HepG2 (cell line): ENCODE data around the gene ARSJ. TPM values are rescaled to one million over a fixed set of nuclear protein-coding genes. Genes with fewer than 3 reads are reported as not detected.

ENCODE experiments used
- ATAC-seq: fragments of 200-7000 bp; cut with Tn5 transposase; 3 replicates; pipeline ENCODE4 v1.9.1; 2020; ENCODE audit warnings: mild to moderate bottlenecking, moderate library complexity
- BruUV-seq: library from RNA; stranded (reverse); fragments of 400-500 nt; replicated peaks from 2 replicates; lab custom pipeline; 2021; lab: Mats Ljungman, UMichigan
- CTCF ChIA-PET: fragments of 300-600 bp; formaldehyde crosslinking; extraction: SDS; loops from one replicate; lab custom pipeline; 2021; ENCODE audit warnings: low total read pairs, inconsistent platforms, low intra/inter-chr PET ratio; lab: Yijun Ruan, JAX
- POLR2A ChIA-PET: fragments of 350-600 bp; sonication (Branson Sonifier 250); formaldehyde crosslinking; loops from one replicate; lab custom pipeline; 2020; ENCODE audit warnings: antibody characterized with exemption, inconsistent platforms; lab: Yijun Ruan, JAX
- DNase-seq: peaks from one replicate; pipeline ENCODE4 v3.0.0-alpha.2; 2015; ENCODE audit warnings: low spot score
- FAIRE-seq: peaks from 3 replicates; lab custom pipeline; 2011; peaks lifted over from hg19 to GRCh38; lab: Jason Lieb, UNC
- H2AFZ ChIP-seq: one replicate; pipeline ENCODE4 v1.6.1; 2011; ENCODE audit warnings: low read length, inconsistent platforms
- H3K27ac ChIP-seq: fragments of 300-600 bp; 3 replicates; pipeline ENCODE4 v1.8.0; 2011; ENCODE audit warnings: mixed run types, mild to moderate bottlenecking, mixed read lengths, low read length, inconsistent platforms; ENCODE audit not compliant: insufficient read depth; ENCODE audit errors: extremely low read length
- H3K27me3 ChIP-seq, 2 experiments: fragments of 200-600 bp in 1 of 2; 2 replicates in 1 of 2; 3 replicates in 1 of 2; pipeline versions ENCODE4 v1.6.0 to v1.8.0; 2011; ENCODE audit warnings: low read length in 2 of 2, mild to moderate bottlenecking in 2 of 2, moderate library complexity in 2 of 2, inconsistent platforms in 1 of 2; ENCODE audit not compliant: insufficient read depth in 2 of 2, control insufficient read depth in 1 of 2
- H3K36me3 ChIP-seq, 2 experiments: fragments of 200-600 bp in 1 of 2; replicated peaks in 1 of 2; 2 replicates in 1 of 2; 3 replicates in 1 of 2; pipeline versions ENCODE4 v1.5.1 to v1.8.0; 2011; ENCODE audit warnings: low read length in 2 of 2, inconsistent platforms in 1 of 2; ENCODE audit not compliant: insufficient read depth in 2 of 2, control insufficient read depth in 1 of 2
- H3K4me1 ChIP-seq: 2 replicates; pipeline ENCODE4 v1.5.1; 2012; ENCODE audit warnings: low read length, inconsistent platforms; ENCODE audit not compliant: insufficient read depth
- H3K4me2 ChIP-seq: 2 replicates; pipeline ENCODE4 v1.6.0; 2011; ENCODE audit warnings: low read depth, low read length, inconsistent platforms
- H3K4me3 ChIP-seq, 3 experiments: fragments of 200-600 bp in 1 of 3; sonication (generic), shearing (Covaris generic) in 1 of 3; replicated peaks in 1 of 3; 2 replicates each; pipeline ENCODE4 v1.5.1; 2011 to 2016; ENCODE audit warnings: low read length in 3 of 3, inconsistent platforms in 2 of 3, low read depth in 2 of 3, mild to moderate bottlenecking in 2 of 3, control low read depth in 1 of 3, mixed read lengths in 1 of 3; ENCODE audit not compliant: insufficient read depth in 1 of 3
- H3K79me2 ChIP-seq: one replicate; pipeline ENCODE4 v1.6.1; 2011; ENCODE audit warnings: low read length, inconsistent platforms; ENCODE audit not compliant: insufficient read depth
- H3K9ac ChIP-seq: 2 replicates; pipeline ENCODE4 v1.6.0; 2011; ENCODE audit warnings: mild to moderate bottlenecking, low read depth, low read length, inconsistent platforms; ENCODE audit not compliant: insufficient read depth
- H3K9me3 ChIP-seq: 2 replicates; pipeline ENCODE4 v1.5.1; 2012; ENCODE audit warnings: mild to moderate bottlenecking, low read length
- H4K20me1 ChIP-seq: 2 replicates; pipeline ENCODE4 v1.6.0; 2011; ENCODE audit warnings: inconsistent platforms, mild to moderate bottlenecking, low read length, moderate library complexity; ENCODE audit not compliant: insufficient read depth
- BCL3 ChIP-seq: sonication (generic); formaldehyde crosslinking; IDR thresholded peaks from 2 replicates; pipeline ENCODE4 v1.5.1; 2020; ENCODE audit warnings: mild to moderate bottlenecking, missing genetic modification reagents, moderate library complexity
- BRD4 ChIP-seq: sonication (generic); formaldehyde crosslinking; IDR thresholded peaks from 2 replicates; pipeline ENCODE4 v1.4.0; 2020; ENCODE audit warnings: missing genetic modification reagents
- CHD4 ChIP-seq: fragments of 200-600 bp; sonication (generic); IDR thresholded peaks from 2 replicates; pipeline ENCODE4 v1.7.0; 2017; ENCODE audit warnings: mild to moderate bottlenecking, low read length, borderline replicate concordance
- GATAD1 ChIP-seq: IDR thresholded peaks from 2 replicates; pipeline ENCODE4 v1.6.1; 2016; ENCODE audit warnings: missing genetic modification reagents, missing compliant biosample characterization
- KDM4B ChIP-seq: sonication (generic); formaldehyde crosslinking; IDR thresholded peaks from 2 replicates; pipeline ENCODE4 v1.4.0; 2020; ENCODE audit warnings: missing genetic modification reagents
- KDM6A ChIP-seq: IDR thresholded peaks from 2 replicates; pipeline ENCODE4 v1.6.1; 2016; ENCODE audit warnings: low read depth
- LBX2 ChIP-seq: sonication (generic); formaldehyde crosslinking; IDR thresholded peaks from 2 replicates; pipeline ENCODE4 v1.5.0; 2020; ENCODE audit warnings: missing genetic modification reagents, mild to moderate bottlenecking, borderline replicate concordance
- NFYB ChIP-seq: sonication (generic); formaldehyde crosslinking; IDR thresholded peaks from 2 replicates; pipeline ENCODE4 v1.4.0; 2020; ENCODE audit warnings: missing genetic modification reagents
- PHF21A ChIP-seq: sonication (generic); formaldehyde crosslinking; IDR thresholded peaks from 2 replicates; pipeline ENCODE4 v1.5.0; 2020; ENCODE audit warnings: mild to moderate bottlenecking, missing genetic modification reagents
- SETDB1 ChIP-seq: sonication (generic); formaldehyde crosslinking; IDR thresholded peaks from 2 replicates; pipeline ENCODE4 v1.5.1; 2020; ENCODE audit warnings: missing genetic modification reagents, mild to moderate bottlenecking, borderline replicate concordance
- TOE1 ChIP-seq: sonication (generic); formaldehyde crosslinking; IDR thresholded peaks from 2 replicates; pipeline ENCODE4 v1.4.0; 2020; ENCODE audit warnings: mild to moderate bottlenecking, missing genetic modification reagents
- TRIM24 ChIP-seq: sonication (generic); formaldehyde crosslinking; IDR thresholded peaks from 2 replicates; pipeline ENCODE4 v1.8.0; 2022; ENCODE audit warnings: mild to moderate bottlenecking, missing genetic modification reagents
- UBTF ChIP-seq: sonication (generic); formaldehyde crosslinking; IDR thresholded peaks from 2 replicates; pipeline ENCODE4 v1.4.0; 2020; ENCODE audit warnings: mild to moderate bottlenecking, missing genetic modification reagents
- ZKSCAN1 ChIP-seq: fragments of 150-350 bp; IDR thresholded peaks from 2 replicates; pipeline ENCODE4 v1.6.1; 2014; ENCODE audit warnings: low read length
- ZNF3 ChIP-seq: IDR thresholded peaks from 2 replicates; pipeline ENCODE4 v1.7.0; 2017; ENCODE audit warnings: inconsistent platforms
- ZNF749 ChIP-seq: sonication (generic); formaldehyde crosslinking; IDR thresholded peaks from 2 replicates; pipeline ENCODE4 v1.8.0; 2022; ENCODE audit warnings: mild to moderate bottlenecking, missing genetic modification reagents, moderate library complexity, borderline replicate concordance
- ZNF792 ChIP-seq: IDR thresholded peaks from 2 replicates; pipeline ENCODE4 v1.6.1; 2016
- WGBS: methylation state at CpG from one replicate; pipeline ENCODE4 v1.1.6; 2017; ENCODE audit warnings: low lambda C conversion rate; 5-methylcytosine and 5-hydroxymethylcytosine counted together
- in situ Hi-C: cut with HindIII; loops from 2 replicates; pipeline ENCODE4 v1.10.0; 2017; ENCODE audit warnings: low pct_unique_long_range_greater_than_20kb; ENCODE audit not compliant: extremely low pct_ligation_motif_present
- intact Hi-C: fragments of 100-400 bp; cut with micrococcal nuclease; formaldehyde crosslinking; loops from one replicate; pipeline ENCODE4 v1.10.0; 2022; ENCODE audit not compliant: unreplicated experiment
- polyA plus RNA-seq, 8 experiments: library from polyadenylated mRNA; depleted of rRNA in 3 of 8; stranded (reverse) in 7 of 8; unstranded in 1 of 8; fragments of >200 nt; fragmentation: Illumina TruSeq in 4 of 8; extraction: Trizol in 4 of 8; gene quantifications; 2 replicates each; pipeline versions ENCODE4 v1.2.1 to v1.2.3, GENCODE V29; 2011 to 2016; ENCODE audit warnings: low read depth in 4 of 8, missing spikeins in 1 of 8, mixed read lengths in 1 of 8; ENCODE audit not compliant: insufficient read depth in 1 of 8
- total RNA-seq, 5 experiments: library from RNA; depleted of rRNA; stranded (reverse); fragments of >200 nt; fragmentation: Illumina TruSeq; extraction: Trizol; gene quantifications; 2 replicates each; pipeline ENCODE4 v1.2.3, GENCODE V29; 2016; ENCODE audit warnings: low read depth in 1 of 5
- TF ChIP-seq, protein P1 (sequence below): sonication (generic); formaldehyde crosslinking; IDR thresholded peaks from 2 replicates; pipeline ENCODE4 v1.8.1; 2023; ENCODE audit warnings: missing genetic modification reagents, mild to moderate bottlenecking, borderline replicate concordance
- TF ChIP-seq, protein P2 (sequence below): sonication (generic); formaldehyde crosslinking; IDR thresholded peaks from 2 replicates; pipeline ENCODE4 v1.4.0; 2020; ENCODE audit warnings: mild to moderate bottlenecking, low read depth, missing genetic modification reagents
- TF ChIP-seq, protein P3 (sequence below): sonication (generic); formaldehyde crosslinking; IDR thresholded peaks from 2 replicates; pipeline ENCODE4 v1.5.1; 2020; ENCODE audit warnings: missing genetic modification reagents, mild to moderate bottlenecking, borderline replicate concordance

Gene ARSJ
- total and polyA plus RNA-seq, 2 of the 13 experiments (the other 11 are each of a cell fraction or from before 2014, with no cell fraction given): not detected

- TF ChIP-seq, protein P1, sequence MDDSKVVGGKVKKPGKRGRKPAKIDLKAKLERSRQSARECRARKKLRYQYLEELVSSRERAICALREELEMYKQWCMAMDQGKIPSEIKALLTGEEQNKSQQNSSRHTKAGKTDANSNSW (CRISPR knock-in tag): no peak
- TF ChIP-seq BRD4 (no peak), KDM6A (no peak), TRIM24 (CRISPR knock-in tag) (no peak), TOE1 (CRISPR knock-in tag) (no peak), ZNF3 (CRISPR knock-in tag) (no peak), ZKSCAN1 (no peak), ZNF749 (CRISPR knock-in tag) (no peak), LBX2 (no peak)
Measured at GRCh38 chr4:113884655-113885054, 94.8 kb downstream of the ARSJ start (continued).

- Histone ChIP-seq H3K4me3 (no peak overlapping the region), H3K4me2 (no peak overlapping the region), H3K27me3 (no peaks in the 10 kb centered on the region), H3K36me3 (no peaks in the 10 kb centered on the region), H3K9ac (no peak overlapping the region), H3K9me3 (no peaks in the 10 kb centered on the region), H3K79me2 (no peaks in the 10 kb centered on the region), H2AFZ (no peak overlapping the region), H4K20me1 (no peaks in the 10 kb centered on the region), H3K27ac (no peak overlapping the region), H3K4me1 (no peaks in the 10 kb centered on the region)
- ChIA-PET POLR2A (no interaction called here), CTCF (no interaction called here)
- WGBS: 0% methylated on average over 1 of the region's 1 CpG
- intact Hi-C loops: no loop called here
- ATAC-seq (no peak), FAIRE-seq (no peak), DNase-seq (no peak)
- BruUV-seq: no TSS peak
- in situ Hi-C loops: no loop called here
- no peak for TF ChIP-seq CHD4
- no peak for TF ChIP-seq ZNF792 (CRISPR knock-in tag)
- TF ChIP-seq BCL3 (CRISPR knock-in tag): no peak
- no peak for TF ChIP-seq NFYB (CRISPR knock-in tag)
- TF ChIP-seq, protein P2, sequence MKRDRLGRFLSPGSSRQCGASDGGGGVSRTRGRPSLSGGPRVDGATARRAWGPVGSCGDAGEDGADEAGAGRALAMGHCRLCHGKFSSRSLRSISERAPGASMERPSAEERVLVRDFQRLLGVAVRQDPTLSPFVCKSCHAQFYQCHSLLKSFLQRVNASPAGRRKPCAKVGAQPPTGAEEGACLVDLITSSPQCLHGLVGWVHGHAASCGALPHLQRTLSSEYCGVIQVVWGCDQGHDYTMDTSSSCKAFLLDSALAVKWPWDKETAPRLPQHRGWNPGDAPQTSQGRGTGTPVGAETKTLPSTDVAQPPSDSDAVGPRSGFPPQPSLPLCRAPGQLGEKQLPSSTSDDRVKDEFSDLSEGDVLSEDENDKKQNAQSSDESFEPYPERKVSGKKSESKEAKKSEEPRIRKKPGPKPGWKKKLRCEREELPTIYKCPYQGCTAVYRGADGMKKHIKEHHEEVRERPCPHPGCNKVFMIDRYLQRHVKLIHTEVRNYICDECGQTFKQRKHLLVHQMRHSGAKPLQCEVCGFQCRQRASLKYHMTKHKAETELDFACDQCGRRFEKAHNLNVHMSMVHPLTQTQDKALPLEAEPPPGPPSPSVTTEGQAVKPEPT (CRISPR knock-in tag): no peak
- no peak for TF ChIP-seq PHF21A (CRISPR knock-in tag)
- TF ChIP-seq SETDB1 (CRISPR knock-in tag): no peak
- TF ChIP-seq KDM4B (CRISPR knock-in tag): no peak
- TF ChIP-seq UBTF (CRISPR knock-in tag): no peak
- no peak for TF ChIP-seq GATAD1 (CRISPR knock-in tag)
- TF ChIP-seq, protein P3, sequence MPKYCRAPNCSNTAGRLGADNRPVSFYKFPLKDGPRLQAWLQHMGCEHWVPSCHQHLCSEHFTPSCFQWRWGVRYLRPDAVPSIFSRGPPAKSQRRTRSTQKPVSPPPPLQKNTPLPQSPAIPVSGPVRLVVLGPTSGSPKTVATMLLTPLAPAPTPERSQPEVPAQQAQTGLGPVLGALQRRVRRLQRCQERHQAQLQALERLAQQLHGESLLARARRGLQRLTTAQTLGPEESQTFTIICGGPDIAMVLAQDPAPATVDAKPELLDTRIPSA (CRISPR knock-in tag): no peak
Measured at GRCh38 chr4:113882668-113883067, 96.8 kb downstream of the ARSJ start.
